ENCODE results near the gene EHBP1.

EHBP1 gene

DNA sequence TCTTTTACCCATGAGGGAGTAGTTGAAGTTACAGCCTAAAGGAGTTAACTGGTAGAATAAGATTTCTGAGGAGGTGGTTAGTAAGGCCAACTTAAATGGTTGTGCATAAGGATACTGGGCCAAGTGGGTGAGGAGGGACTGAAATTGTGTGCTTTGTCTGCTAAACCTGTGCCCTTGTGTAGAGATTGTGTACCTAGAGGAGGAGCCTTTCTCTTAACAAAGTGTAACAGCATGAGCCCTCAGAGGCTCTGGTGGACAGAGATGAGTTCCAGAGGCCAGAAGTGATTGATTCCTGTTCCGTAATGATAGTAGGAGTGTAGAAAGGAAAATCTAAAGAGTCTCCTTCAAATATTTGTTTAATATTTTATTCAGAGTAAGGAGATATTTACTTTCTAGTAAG lies 388.0 kb downstream of the EHBP1 start:
- no peak for DNase-seq

Measured in stimulated activated CD4-positive, alpha-beta T cell treated with anti-CD3 and anti-CD28 coated beads, Interleukin-12 subunit alpha, Interleukin-12 subunit beta, amount 100 ng/mL, for 4 hours (primary cell).